CD4-positive, alpha-beta T cell treated with Interleukin-6 for 4 hours (primary cell): Measurements from ENCODE around the gene CENPV.
"Not testable (repeated sequence)": the region's sequence is repeated elsewhere in the genome, so short reads cannot be mapped to it uniquely, and the experiment has no call there.

Source experiments
- DNase-seq: peaks from one replicate; pipeline ENCODE4 v3.0.0-alpha.2; 2020; ENCODE audit warnings: mixed read lengths

Gene CENPV

GRCh38 chr17:16312061-16312460 is 41.2 kb downstream of the CENPV start:
- DNase-seq: not testable (repeated sequence)

GRCh38 chr17:16306211-16306610 is 47.1 kb downstream of the CENPV start:
- DNase-seq: no peak

- DNase-seq: peak; percentile 10
Measured at GRCh38 chr17:16304830-16305229, 48.4 kb downstream of the CENPV start.

- DNase-seq: no peak
Measured at GRCh38 chr17:16302856-16303255, 50.4 kb downstream of the CENPV start.

GRCh38 chr17:16301963-16302855 is 51.1 kb downstream of the CENPV start:
- no peak for DNase-seq

GRCh38 chr17:16300554-16300953 is 52.7 kb downstream of the CENPV start:
- DNase-seq: no peak

- peak; percentile 8 for DNase-seq
Measured at GRCh38 chr17:16298140-16298662, 55.1 kb downstream of the CENPV start.

GRCh38 chr17:16297367-16298139 is 55.7 kb downstream of the CENPV start:
- no peak for DNase-seq

- not testable (repeated sequence) for DNase-seq
Measured at GRCh38 chr17:16296072-16296471, 57.2 kb downstream of the CENPV start.

GRCh38 chr17:16294560-16294959 is 58.7 kb downstream of the CENPV start:
- no peak for DNase-seq

- no peak for DNase-seq
Measured at GRCh38 chr17:16293931-16294330, 59.3 kb downstream of the CENPV start.
